HG03520 (cell line): ENCODE results near the gene MFSD11.
"Not testable (repeated sequence)": the region's sequence is repeated elsewhere in the genome, so short reads cannot be mapped to it uniquely, and the experiment has no call there.

Experiments used
- ATAC-seq: cut with Tn5 transposase; IDR thresholded peaks from one replicate; pipeline ENCODE4 v1.9.1; 2021; ENCODE audit warnings: mild to moderate bottlenecking, moderate library complexity; ENCODE audit not compliant: unreplicated experiment

The MFSD11 gene

DNA sequence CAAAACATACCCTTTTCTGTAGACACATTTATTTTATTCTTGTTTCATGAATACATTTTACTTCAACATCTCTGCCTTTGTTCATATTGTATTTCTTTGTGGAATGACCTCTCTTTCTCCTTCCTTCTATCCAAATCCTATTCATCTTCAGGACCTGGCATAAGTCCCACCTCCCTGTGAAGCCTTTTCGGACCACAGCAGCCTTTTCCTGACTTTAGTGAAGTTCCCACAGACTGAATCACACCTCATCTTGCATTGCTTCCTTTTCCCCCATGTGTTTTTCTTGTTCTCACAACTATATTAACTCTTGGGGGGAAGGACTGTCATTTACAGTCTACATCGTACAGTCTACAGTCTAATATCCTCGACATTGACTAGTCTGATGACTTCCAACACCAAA lies 58.2 kb downstream of the MFSD11 start:
- no peak for ATAC-seq

DNA sequence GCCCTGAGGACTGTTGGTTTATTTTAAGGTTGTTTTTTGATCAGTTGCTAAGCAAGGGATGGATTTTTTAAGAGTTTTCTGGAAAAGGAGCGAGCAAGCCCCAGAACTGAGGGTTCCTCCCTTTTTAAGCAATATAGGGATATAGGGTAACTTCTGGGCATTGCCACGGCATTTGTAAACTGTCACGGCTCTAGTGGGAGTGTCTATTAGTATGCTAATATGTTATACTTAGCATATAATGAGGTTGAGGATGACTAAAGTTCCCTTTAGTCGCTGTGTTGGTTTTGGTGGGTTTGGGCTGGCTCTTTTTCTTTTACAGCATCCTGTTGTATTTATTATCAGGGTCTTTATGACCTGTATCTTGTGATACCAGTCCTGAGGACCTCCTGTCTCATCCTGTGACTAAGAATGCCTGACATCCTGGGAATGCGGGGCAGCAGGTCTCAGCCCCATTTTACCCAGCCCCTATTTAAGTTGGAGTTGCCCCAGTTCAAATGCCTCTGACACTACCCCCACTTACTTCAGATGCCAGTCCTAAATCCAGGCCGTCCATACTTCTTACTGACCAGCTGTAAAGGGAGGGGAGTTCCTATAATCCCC lies 59.4 kb downstream of the MFSD11 start:
- no peak for ATAC-seq

DNA sequence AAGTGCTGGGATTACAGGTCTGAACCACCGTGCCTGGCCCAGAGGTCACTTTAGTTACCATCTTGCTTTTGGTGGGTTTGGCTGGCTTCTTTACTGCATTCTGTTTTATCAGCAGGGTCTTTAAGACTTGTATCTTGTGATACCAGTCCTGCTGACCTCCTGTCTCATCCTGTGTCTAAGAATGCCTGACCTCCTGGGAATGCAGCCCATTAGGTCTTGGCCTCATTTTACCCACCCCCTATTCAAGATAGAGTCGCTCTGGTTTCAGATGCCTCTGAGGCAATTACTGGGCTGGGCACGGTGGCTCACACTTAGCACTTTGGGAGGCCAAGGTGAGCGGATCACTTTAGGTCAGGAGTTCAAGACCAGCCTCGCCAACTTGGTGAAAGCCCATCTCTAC lies 63.8 kb downstream of the MFSD11 start:
- ATAC-seq, result no peak

DNA sequence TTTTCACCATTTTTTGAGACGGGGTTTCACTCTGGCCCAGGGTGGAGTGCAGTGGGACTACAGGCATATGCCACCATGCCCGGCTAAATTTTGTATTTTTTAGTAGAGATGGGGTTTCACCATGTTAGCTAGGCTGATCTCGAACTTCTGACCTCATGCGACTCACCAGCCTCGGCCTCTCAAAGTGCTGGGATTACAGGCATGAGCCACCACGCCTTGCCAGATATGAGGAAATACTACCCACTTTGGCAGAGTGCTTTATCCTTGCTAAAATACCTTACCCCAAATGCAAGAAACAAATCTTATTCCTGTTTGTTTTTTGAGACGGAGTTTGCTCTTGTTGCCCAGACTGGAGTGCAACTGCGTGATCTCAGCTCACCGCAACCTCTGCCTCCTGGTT lies 67.4 kb downstream of the MFSD11 start:
- ATAC-seq, result no peak

DNA sequence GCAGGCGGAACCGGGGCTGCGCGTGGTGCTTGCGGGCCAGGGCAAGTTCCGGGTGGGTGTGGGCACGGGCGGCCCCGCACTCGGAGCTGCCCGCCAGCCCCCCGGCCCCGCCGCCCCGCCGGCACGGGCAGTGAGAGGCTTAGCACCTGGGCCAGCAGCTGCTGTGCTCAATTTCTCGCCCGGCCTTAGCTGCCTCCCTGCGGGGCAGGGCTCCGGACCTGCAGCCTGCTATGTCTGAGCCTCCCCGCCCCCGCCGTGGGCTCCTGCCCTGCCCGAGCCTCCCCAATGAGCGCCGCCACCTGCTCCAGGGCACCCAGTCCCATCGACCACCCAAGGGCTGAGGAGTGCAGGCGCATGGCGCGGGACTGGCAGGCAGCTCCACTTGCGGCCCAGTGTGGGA lies 68.2 kb downstream of the MFSD11 start:
- ATAC-seq, result not testable (repeated sequence)

DNA sequence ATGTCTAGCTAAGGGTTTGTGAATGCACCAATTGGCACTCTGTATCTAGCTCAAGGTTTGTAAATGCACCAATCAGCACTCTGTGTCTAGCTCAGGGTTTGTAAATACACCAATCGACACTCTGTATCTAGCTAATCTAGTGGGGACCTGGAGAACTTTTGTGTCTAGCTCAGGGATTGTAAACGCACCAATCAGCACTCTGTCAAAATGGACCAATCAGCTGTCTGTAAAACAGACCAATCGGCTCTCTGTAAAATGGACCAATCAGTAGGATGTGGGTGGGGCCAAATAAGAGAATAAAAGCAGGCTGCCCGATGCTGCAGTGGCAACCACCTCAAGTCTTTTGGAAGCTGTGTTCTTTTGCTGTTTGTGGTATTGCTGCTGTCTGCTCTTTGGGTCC lies 68.8 kb downstream of the MFSD11 start:
- not testable (repeated sequence) for ATAC-seq

DNA sequence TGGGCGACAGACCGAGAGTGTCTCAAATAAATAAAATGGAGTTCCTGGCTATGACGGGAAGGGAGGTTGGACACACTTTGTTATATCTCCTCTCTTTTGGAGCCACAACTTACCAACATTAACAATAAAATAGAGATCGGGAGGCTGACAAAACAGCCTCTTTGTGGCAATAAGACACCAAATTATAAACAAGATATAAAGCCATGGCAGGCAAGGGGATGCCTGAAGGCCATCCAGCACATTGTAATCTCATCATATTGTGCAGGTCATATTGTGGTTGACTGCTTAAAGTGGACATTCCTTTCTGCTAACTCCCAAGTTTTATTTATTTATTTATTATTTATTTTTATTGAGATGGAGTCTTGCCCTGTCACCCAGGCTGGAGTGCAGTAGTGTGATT lies 70.4 kb downstream of the MFSD11 start:
- ATAC-seq, result no peak

DNA sequence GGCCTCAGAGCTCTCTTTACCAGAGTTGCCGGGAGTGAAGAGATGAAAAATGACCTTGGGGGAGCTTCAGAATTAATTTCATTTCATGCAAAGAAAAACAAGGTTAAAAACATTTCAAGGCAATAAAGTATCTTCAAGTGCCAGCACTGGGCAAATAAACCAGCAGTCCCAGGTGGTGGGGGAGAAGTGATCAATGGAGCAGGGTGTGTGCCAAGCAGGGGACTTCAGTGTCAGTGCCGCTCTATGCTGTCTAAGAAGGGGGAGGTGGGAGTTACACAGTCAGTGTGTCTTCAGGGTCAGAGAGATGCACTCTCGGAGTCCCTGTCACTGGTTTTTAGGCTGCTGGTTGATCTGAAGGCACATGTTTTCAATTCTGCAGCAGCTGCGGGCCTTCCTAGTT lies 73.0 kb downstream of the MFSD11 start:
- no peak for ATAC-seq

DNA sequence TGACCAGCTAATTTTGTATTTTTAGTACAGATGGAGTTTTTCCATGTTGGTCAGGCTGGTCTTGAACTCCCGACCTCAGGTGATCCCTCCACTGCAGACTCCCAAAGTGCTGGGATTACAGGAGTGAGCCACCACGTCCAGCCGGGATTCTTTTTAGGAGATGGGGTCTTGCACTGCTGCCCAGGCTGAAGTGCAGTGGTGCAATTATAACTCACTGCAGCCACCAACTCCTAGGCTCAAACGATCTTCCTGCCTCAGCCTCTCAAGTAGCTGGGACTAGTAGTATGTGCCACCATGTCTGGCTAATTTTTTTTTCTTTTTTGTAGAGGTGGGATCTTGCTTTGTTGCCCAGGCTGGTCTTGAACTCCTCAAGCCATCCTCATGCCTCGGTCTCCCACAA lies 73.9 kb downstream of the MFSD11 start:
- ATAC-seq, result no peak

DNA sequence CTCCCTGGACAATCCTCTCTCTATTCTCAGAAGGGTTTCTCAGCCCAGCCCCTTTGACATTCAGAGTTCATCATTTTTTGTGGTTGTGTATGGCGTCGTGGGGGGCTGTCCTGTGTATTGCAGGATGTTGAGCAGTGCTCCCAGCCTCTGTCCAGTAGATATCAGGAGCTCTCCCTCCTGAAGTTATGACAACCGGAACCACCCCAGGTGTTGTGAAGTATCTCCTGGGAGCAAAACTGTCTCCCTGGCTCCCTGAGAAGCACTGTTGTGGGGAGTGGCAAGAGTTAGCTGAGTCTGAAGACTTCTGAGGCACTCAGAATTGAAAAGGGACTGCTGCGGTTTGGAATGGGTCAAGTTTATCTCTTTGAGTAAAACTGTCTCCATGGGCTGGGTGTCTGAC lies 74.3 kb downstream of the MFSD11 start:
- no peak for ATAC-seq

GRCh38 chr17:76812968-76813367 lies 75.0 kb downstream of the MFSD11 start:
- ATAC-seq, result no peak

DNA sequence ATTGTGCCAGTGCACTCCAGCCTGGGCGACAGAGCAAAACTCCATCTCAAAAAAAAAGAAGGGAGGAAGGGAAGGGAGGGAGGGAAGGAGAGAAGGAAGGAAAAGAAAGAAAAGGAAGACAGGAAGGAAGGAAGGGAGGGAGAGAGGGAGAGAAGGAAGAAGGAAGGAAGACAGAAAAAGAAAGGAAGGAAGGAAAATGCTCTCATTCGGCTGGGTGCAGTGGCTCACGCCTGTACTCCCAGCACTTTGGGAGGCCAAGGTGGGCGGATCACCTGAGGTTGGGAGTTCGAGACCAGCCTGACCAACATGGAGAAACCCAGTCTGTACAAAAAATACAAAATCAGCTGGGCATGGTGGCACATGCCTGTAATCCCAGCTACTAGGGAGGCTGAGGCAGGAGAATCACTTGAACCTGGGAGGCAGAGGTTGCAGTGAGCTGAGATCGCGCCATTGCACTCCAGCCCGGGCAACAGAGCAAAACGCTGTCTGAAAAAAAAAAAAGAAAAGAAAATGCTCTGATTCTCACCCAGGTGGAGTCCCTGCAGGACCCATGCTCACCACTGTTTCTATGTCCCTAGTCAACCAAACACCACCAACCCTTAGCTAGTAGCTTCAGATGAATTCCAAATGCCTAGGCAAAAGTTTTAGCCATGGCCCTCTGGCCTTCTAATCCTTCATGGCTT lies 78.1 kb downstream of the MFSD11 start:
- not testable (repeated sequence) for ATAC-seq

- no peak for ATAC-seq
These were observed 78.7 kb downstream of the MFSD11 start for GRCh38 chr17:76816590-76817135.

DNA sequence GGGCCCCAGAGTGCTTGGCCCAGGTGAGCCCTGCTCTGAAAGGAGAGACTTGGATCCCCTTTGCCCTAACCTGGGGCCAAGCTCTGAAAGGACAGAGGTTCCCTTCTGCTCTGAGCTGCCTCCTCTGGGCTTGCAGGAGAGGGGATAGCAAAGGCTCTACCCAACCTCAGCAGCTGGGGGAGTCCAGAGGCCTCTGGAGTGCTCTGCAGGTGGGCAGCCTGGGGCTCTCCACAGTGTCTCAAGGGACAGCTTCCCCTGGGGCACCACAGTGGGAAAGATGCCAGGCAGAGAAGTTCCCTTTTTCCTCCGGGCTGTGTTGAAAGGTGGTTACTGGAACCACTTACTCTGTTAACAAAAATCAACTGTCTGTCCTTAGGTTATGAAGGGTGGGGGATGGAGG lies 82.1 kb downstream of the MFSD11 start:
- no peak for ATAC-seq

- no peak for ATAC-seq
These were observed 82.6 kb downstream of the MFSD11 start for GRCh38 chr17:76820561-76820960.

GRCh38 chr17:76822184-76822778 lies 84.4 kb downstream of the MFSD11 start:
- no peak for ATAC-seq

DNA sequence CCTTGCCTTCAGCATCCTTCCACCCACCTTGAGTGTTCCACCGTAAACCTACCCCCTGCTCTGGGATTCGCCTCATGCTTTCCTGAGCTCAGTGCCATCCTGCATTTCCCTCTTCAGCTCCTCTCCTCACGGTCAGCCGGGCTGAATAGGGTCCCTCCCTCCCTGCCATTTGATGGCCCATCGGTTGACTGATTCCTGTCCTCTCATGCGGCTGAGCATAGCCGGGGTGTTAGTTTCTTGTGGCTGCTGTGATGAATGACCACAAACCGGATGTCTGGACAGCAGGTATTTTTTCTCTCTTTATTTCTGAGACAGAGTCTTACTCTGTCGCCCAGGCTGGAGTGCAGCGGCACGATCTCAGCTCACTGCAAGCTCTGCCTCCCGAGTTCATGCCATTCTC lies 86.2 kb downstream of the MFSD11 start:
- ATAC-seq, result no peak

- no peak for ATAC-seq
These were observed 88.6 kb downstream of the MFSD11 start for GRCh38 chr17:76826330-76827068.

DNA sequence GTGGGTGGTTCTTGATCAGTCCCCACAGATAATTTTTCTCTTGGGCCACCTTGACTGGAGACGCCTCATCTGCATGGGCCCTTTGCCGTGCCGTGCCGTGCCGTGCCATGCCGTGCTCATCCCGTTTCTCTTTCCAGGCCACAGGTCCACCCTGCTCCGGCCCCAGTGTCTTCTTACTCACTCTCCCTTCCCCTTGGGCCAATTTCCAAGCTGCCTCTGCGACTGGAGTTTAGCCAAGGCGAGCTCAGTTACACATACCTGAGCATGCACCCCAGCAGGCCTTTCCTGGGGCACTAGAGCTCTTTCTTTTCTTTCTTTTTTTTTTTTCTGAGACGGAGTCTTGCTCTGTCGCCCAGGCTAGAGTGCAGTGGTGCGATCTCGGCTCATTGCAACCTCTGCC lies 89.8 kb downstream of the MFSD11 start:
- no peak for ATAC-seq
